WTC11 (cell line): Measurements from ENCODE around the gene KCNMA1. TPM values are rescaled to one million over a fixed set of nuclear protein-coding genes. Genes with fewer than 3 reads are reported as not detected.

Source experiments
- ATAC-seq: fragments of 200-7000 bp; cut with Tn5 transposase; 2 replicates; pipeline ENCODE4 v1.10.0; 2021; ENCODE audit warnings: mild to moderate bottlenecking, moderate library complexity
- CTCF ChIA-PET: fragments of 300-600 bp; sonication (Branson Sonifier 250); formaldehyde crosslinking; loops from one replicate; lab custom pipeline; 2021; ENCODE audit warnings: antibody characterized with exemption; lab: Charles Lee
- POLR2A ChIA-PET: fragments of 350-600 bp; sonication (Branson Sonifier 250); formaldehyde crosslinking; loops from one replicate; lab custom pipeline; 2021; ENCODE audit warnings: antibody characterized with exemption; lab: Charles Lee
- DNase-seq: peaks from one replicate; pipeline ENCODE4 v3.0.0; 2021; ENCODE audit warnings: low spot score
- H3K27ac Mint-ChIP-seq: 2 replicates; pipeline ENCODE4 v1.8.0; 2021; ENCODE audit warnings: mixed read lengths
- H3K27me3 Mint-ChIP-seq: 2 replicates; pipeline ENCODE4 v1.8.0; 2021; ENCODE audit warnings: low read depth, mild to moderate bottlenecking, moderate library complexity, mixed read lengths
- H3K36me3 Mint-ChIP-seq: 2 replicates; pipeline ENCODE4 v1.8.0; 2021; ENCODE audit warnings: mixed read lengths
- H3K4me1 Mint-ChIP-seq: 2 replicates; pipeline ENCODE4 v1.8.0; 2022; ENCODE audit warnings: mixed read lengths
- H3K4me3 Mint-ChIP-seq: 2 replicates; pipeline ENCODE4 v1.8.0; 2021; ENCODE audit warnings: mild to moderate bottlenecking, moderate library complexity, mixed read lengths
- H3K9me3 Mint-ChIP-seq: 2 replicates; pipeline ENCODE4 v1.8.0; 2021; ENCODE audit warnings: mixed read lengths
- ELF4 ChIP-seq: sonication (generic); formaldehyde crosslinking; IDR thresholded peaks from 2 replicates; pipeline ENCODE4 v1.8.1; 2022; ENCODE audit warnings: low read depth, mild to moderate bottlenecking, moderate library complexity, missing genetic modification reagents
- ERG ChIP-seq: fragments of 250-450 bp; sonication (Bioruptor Pico); IDR thresholded peaks from 2 replicates; pipeline ENCODE4 v1.8.0; 2021; ENCODE audit warnings: mild to moderate bottlenecking
- FOXP4 ChIP-seq: sonication (generic); formaldehyde crosslinking; IDR thresholded peaks from 2 replicates; pipeline ENCODE4 v1.8.0; 2022; ENCODE audit warnings: mild to moderate bottlenecking, missing genetic modification reagents
- GABPB1 ChIP-seq: sonication (generic); formaldehyde crosslinking; IDR thresholded peaks from 2 replicates; pipeline ENCODE4 v1.8.1; 2023; ENCODE audit warnings: mild to moderate bottlenecking, missing genetic modification reagents
- IRF2 ChIP-seq: sonication (generic); formaldehyde crosslinking; IDR thresholded peaks from 2 replicates; pipeline ENCODE4 v1.8.0; 2022; ENCODE audit warnings: low read depth, missing genetic modification reagents, borderline replicate concordance
- NFE2L1 ChIP-seq: sonication (generic); formaldehyde crosslinking; IDR thresholded peaks from 2 replicates; pipeline ENCODE4 v1.8.1; 2023; ENCODE audit warnings: missing genetic modification reagents
- NFYB ChIP-seq: sonication (generic); formaldehyde crosslinking; conservative IDR thresholded peaks from 2 replicates; pipeline ENCODE4 v1.8.0; 2022; ENCODE audit warnings: low read depth, missing genetic modification reagents
- PRRX2 ChIP-seq: fragments of 250-450 bp; sonication (Bioruptor Pico); IDR thresholded peaks from 2 replicates; pipeline ENCODE4 v1.8.0; 2021; ENCODE audit warnings: mild to moderate bottlenecking
- TEAD4 ChIP-seq: sonication (generic); formaldehyde crosslinking; IDR thresholded peaks from 2 replicates; pipeline ENCODE4 v1.8.0; 2022; ENCODE audit warnings: mild to moderate bottlenecking, missing genetic modification reagents
- USF2 ChIP-seq: sonication (generic); formaldehyde crosslinking; IDR thresholded peaks from 2 replicates; pipeline ENCODE4 v1.8.1; 2023; ENCODE audit warnings: mild to moderate bottlenecking, missing genetic modification reagents, moderate library complexity
- ZNF263 ChIP-seq: sonication (generic); formaldehyde crosslinking; IDR thresholded peaks from 2 replicates; pipeline ENCODE4 v1.8.1; 2022; ENCODE audit warnings: low read depth, mild to moderate bottlenecking, moderate library complexity, missing genetic modification reagents
- ZSCAN18 ChIP-seq: fragments of 250-450 bp; sonication (Bioruptor Pico); IDR thresholded peaks from 2 replicates; pipeline ENCODE4 v2.1.2; 2022; ENCODE audit warnings: mild to moderate bottlenecking, moderate library complexity
- total RNA-seq: library from RNA; stranded (reverse); gene quantifications from 3 replicates; pipeline ENCODE4 v1.2.3, GENCODE V29; 2021
- TF ChIP-seq, protein P1 (sequence below): sonication (generic); formaldehyde crosslinking; IDR thresholded peaks from 2 replicates; pipeline ENCODE4 v1.8.1; 2023; ENCODE audit warnings: mild to moderate bottlenecking, missing genetic modification reagents
- TF ChIP-seq, protein P2 (sequence below): sonication (generic); formaldehyde crosslinking; IDR thresholded peaks from 2 replicates; pipeline ENCODE4 v1.8.1; 2023; ENCODE audit warnings: mild to moderate bottlenecking, missing genetic modification reagents, moderate library complexity
- TF ChIP-seq, protein P3 (sequence below): sonication (generic); formaldehyde crosslinking; IDR thresholded peaks from 2 replicates; pipeline ENCODE4 v1.8.1; 2022; ENCODE audit warnings: mild to moderate bottlenecking, missing genetic modification reagents, moderate library complexity, borderline replicate concordance
- TF ChIP-seq, protein P4 (sequence below): sonication (generic); formaldehyde crosslinking; IDR thresholded peaks from 2 replicates; pipeline ENCODE4 v1.8.1; 2023; ENCODE audit warnings: mild to moderate bottlenecking, moderate library complexity, missing genetic modification reagents
- TF ChIP-seq, protein P5 (sequence below): sonication (generic); formaldehyde crosslinking; IDR thresholded peaks from 2 replicates; pipeline ENCODE4 v1.8.1; 2022; ENCODE audit warnings: low read depth, mild to moderate bottlenecking, moderate library complexity, missing genetic modification reagents, borderline replicate concordance

The KCNMA1 gene
- total RNA-seq, 1 experiment from 2014 or later: 7.3 TPM

- TF ChIP-seq, protein P1, sequence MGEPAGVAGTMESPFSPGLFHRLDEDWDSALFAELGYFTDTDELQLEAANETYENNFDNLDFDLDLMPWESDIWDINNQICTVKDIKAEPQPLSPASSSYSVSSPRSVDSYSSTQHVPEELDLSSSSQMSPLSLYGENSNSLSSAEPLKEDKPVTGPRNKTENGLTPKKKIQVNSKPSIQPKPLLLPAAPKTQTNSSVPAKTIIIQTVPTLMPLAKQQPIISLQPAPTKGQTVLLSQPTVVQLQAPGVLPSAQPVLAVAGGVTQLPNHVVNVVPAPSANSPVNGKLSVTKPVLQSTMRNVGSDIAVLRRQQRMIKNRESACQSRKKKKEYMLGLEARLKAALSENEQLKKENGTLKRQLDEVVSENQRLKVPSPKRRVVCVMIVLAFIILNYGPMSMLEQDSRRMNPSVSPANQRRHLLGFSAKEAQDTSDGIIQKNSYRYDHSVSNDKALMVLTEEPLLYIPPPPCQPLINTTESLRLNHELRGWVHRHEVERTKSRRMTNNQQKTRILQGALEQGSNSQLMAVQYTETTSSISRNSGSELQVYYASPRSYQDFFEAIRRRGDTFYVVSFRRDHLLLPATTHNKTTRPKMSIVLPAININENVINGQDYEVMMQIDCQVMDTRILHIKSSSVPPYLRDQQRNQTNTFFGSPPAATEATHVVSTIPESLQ (CRISPR knock-in tag): no peak
- no peak for TF ChIP-seq TEAD4 (CRISPR knock-in tag)
- no peak for TF ChIP-seq NFE2L1 (CRISPR knock-in tag)
- TF ChIP-seq, protein P2, sequence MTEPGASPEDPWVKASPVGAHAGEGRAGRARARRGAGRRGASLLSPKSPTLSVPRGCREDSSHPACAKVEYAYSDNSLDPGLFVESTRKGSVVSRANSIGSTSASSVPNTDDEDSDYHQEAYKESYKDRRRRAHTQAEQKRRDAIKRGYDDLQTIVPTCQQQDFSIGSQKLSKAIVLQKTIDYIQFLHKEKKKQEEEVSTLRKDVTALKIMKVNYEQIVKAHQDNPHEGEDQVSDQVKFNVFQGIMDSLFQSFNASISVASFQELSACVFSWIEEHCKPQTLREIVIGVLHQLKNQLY (CRISPR knock-in tag): no peak
- TF ChIP-seq, protein P3, sequence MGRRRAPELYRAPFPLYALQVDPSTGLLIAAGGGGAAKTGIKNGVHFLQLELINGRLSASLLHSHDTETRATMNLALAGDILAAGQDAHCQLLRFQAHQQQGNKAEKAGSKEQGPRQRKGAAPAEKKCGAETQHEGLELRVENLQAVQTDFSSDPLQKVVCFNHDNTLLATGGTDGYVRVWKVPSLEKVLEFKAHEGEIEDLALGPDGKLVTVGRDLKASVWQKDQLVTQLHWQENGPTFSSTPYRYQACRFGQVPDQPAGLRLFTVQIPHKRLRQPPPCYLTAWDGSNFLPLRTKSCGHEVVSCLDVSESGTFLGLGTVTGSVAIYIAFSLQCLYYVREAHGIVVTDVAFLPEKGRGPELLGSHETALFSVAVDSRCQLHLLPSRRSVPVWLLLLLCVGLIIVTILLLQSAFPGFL (CRISPR knock-in tag): no peak
- no peak for TF ChIP-seq NFYB (CRISPR knock-in tag)
- TF ChIP-seq ZSCAN18: no peak
- TF ChIP-seq, protein P4, sequence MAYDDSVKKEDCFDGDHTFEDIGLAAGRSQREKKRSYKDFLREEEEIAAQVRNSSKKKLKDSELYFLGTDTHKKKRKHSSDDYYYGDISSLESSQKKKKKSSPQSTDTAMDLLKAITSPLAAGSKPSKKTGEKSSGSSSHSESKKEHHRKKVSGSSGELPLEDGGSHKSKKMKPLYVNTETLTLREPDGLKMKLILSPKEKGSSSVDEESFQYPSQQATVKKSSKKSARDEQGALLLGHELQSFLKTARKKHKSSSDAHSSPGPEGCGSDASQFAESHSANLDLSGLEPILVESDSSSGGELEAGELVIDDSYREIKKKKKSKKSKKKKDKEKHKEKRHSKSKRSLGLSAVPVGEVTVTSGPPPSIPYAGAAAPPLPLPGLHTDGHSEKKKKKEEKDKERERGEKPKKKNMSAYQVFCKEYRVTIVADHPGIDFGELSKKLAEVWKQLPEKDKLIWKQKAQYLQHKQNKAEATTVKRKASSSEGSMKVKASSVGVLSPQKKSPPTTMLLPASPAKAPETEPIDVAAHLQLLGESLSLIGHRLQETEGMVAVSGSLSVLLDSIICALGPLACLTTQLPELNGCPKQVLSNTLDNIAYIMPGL: no peak
Measured at GRCh38 chr10:77016278-77016815, 621.3 kb downstream of the KCNMA1 start (continued).

- Mint-ChIP-seq H3K36me3 (no peaks in the 10 kb centered on the region), H3K4me1 (no peaks in the 10 kb centered on the region), H3K4me3 (no peak overlapping the region), H3K27ac (no peak overlapping the region), H3K9me3 (no peaks in the 10 kb centered on the region), H3K27me3 (no peaks in the 10 kb centered on the region)
- CTCF ChIA-PET: no interaction called here
- POLR2A ChIA-PET: no interaction called here
- DNase-seq (no peak), ATAC-seq (no peak)
- TF ChIP-seq, protein P5, sequence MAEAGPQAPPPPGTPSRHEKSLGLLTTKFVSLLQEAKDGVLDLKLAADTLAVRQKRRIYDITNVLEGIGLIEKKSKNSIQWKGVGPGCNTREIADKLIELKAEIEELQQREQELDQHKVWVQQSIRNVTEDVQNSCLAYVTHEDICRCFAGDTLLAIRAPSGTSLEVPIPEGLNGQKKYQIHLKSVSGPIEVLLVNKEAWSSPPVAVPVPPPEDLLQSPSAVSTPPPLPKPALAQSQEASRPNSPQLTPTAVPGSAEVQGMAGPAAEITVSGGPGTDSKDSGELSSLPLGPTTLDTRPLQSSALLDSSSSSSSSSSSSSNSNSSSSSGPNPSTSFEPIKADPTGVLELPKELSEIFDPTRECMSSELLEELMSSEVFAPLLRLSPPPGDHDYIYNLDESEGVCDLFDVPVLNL: no peak
- TF ChIP-seq ERG (CRISPR knock-in tag) (no peak), ZNF263 (CRISPR knock-in tag) (no peak), ELF4 (CRISPR knock-in tag) (no peak), USF2 (no peak), FOXP4 (CRISPR knock-in tag) (no peak), NFYB (CRISPR knock-in tag) (no peak), GABPB1 (no peak), IRF2 (CRISPR knock-in tag) (no peak), PRRX2 (CRISPR knock-in tag) (no peak)
- TF ChIP-seq, protein P4: no peak
- TF ChIP-seq, protein P1 (CRISPR knock-in tag): no peak
Measured at GRCh38 chr10:77015360-77015759, 622.2 kb downstream of the KCNMA1 start.
